Panc1 (cell line): ENCODE data around the gene MOB3A. TPM values are rescaled to one million over a fixed set of nuclear protein-coding genes. Genes with fewer than 3 reads are reported as not detected.

Experiments
- ATAC-seq: fragments of 200-7000 bp; cut with Tn5 transposase; 2 replicates; pipeline ENCODE4 v1.9.1; 2020; ENCODE audit warnings: mild to moderate bottlenecking, moderate library complexity
- BruUV-seq: library from RNA; stranded (reverse); fragments of 400-500 nt; replicated peaks from 2 replicates; lab custom pipeline; 2021; lab: Mats Ljungman, UMichigan
- CTCF ChIA-PET: fragments of 300-600 bp; sonication (Branson Sonifier 250); formaldehyde crosslinking; loops from one replicate; lab custom pipeline; 2022; ENCODE audit warnings: antibody characterized with exemption; lab: Charles Lee
- POLR2A ChIA-PET: fragments of 300-600 bp; sonication (Branson Sonifier 250); formaldehyde crosslinking; loops from one replicate; lab custom pipeline; 2022; ENCODE audit warnings: antibody characterized with exemption; lab: Charles Lee
- DNase-seq: peaks from one replicate; pipeline ENCODE4 v3.0.0-alpha.2; 2010; ENCODE audit warnings: low read depth, low spot score
- H3K27ac ChIP-seq: 2 replicates; pipeline ENCODE4 v1.5.1; 2011; ENCODE audit warnings: mild to moderate bottlenecking, low read length, inconsistent platforms
- H3K27me3 ChIP-seq: fragments of 200-500 bp; sonication (Bioruptor generic); 2 replicates; pipeline ENCODE4 v1.6.0; 2014; ENCODE audit warnings: low read length, inconsistent platforms; ENCODE audit not compliant: control insufficient read depth, insufficient read depth
- H3K36me3 ChIP-seq: fragments of 200-500 bp; sonication (Bioruptor generic); 2 replicates; pipeline ENCODE4 v1.5.1; 2014; ENCODE audit warnings: inconsistent platforms, mild to moderate bottlenecking, low read length, moderate library complexity; ENCODE audit not compliant: control insufficient read depth, insufficient read depth
- H3K4me1 ChIP-seq: 2 replicates; pipeline ENCODE4 v1.5.1; 2011; ENCODE audit warnings: inconsistent platforms, mild to moderate bottlenecking, low read length, moderate library complexity; ENCODE audit not compliant: control insufficient read depth, insufficient read depth
- H3K4me3 ChIP-seq, 2 experiments: 2 replicates each; pipeline ENCODE4 v1.5.1; 2011 to 2012; ENCODE audit warnings: low read depth in 2 of 2, low read length in 2 of 2, mild to moderate bottlenecking in 2 of 2, inconsistent platforms in 1 of 2, moderate library complexity in 1 of 2
- H3K9me3 ChIP-seq: fragments of 200-500 bp; sonication (Bioruptor generic); 2 replicates; pipeline ENCODE4 v1.5.1; 2014; ENCODE audit warnings: low read depth, mild to moderate bottlenecking, inconsistent platforms, low read length, moderate library complexity; ENCODE audit not compliant: control insufficient read depth, insufficient read depth
- CTCF ChIP-seq: fragments of 450-650 bp; IDR thresholded peaks from 2 replicates; pipeline ENCODE4 v1.5.1; 2017; ENCODE audit warnings: mild to moderate bottlenecking
- POLR2AphosphoS5 ChIP-seq: IDR thresholded peaks from 2 replicates; pipeline ENCODE4 v1.6.1; 2012; ENCODE audit warnings: mild to moderate bottlenecking, low read depth, low read length, moderate library complexity
- SIN3A ChIP-seq: IDR thresholded peaks from 2 replicates; pipeline ENCODE4 v1.6.1; 2012; ENCODE audit warnings: low read depth, mild to moderate bottlenecking, low read length, moderate library complexity, borderline replicate concordance; ENCODE audit not compliant: insufficient read depth
- TCF7L2 ChIP-seq: IDR thresholded peaks from 2 replicates; pipeline ENCODE4 v1.6.1; 2011; ENCODE audit warnings: mild to moderate bottlenecking, low read depth, low read length, inconsistent platforms
- in situ Hi-C: cut with HindIII; loops from 2 replicates; pipeline ENCODE4 v1.10.0; 2016; ENCODE audit warnings: low sequenced_read_pairs, low pct_unique_long_range_greater_than_20kb
- intact Hi-C: fragments of 100-400 bp; cut with micrococcal nuclease; formaldehyde crosslinking; loops from one replicate; pipeline ENCODE4 v1.10.0; 2022; ENCODE audit not compliant: unreplicated experiment
- total RNA-seq: library from RNA; stranded (reverse); gene quantifications from one replicate; pipeline ENCODE4 v1.2.1, GENCODE V29; 2021; ENCODE audit not compliant: unreplicated experiment
- TF ChIP-seq, protein P1 (sequence below), 2 experiments: IDR thresholded peaks; 2 replicates each; pipeline ENCODE4 v1.6.1; 2011 to 2012; ENCODE audit warnings: low read depth in 2 of 2, control low read depth in 1 of 2, low read length in 1 of 2, mild to moderate bottlenecking in 1 of 2, moderate library complexity in 1 of 2; ENCODE audit not compliant: insufficient read depth in 1 of 2

The MOB3A gene
- total RNA-seq, 1 experiment from 2014 or later: 36.3 TPM

DNA sequence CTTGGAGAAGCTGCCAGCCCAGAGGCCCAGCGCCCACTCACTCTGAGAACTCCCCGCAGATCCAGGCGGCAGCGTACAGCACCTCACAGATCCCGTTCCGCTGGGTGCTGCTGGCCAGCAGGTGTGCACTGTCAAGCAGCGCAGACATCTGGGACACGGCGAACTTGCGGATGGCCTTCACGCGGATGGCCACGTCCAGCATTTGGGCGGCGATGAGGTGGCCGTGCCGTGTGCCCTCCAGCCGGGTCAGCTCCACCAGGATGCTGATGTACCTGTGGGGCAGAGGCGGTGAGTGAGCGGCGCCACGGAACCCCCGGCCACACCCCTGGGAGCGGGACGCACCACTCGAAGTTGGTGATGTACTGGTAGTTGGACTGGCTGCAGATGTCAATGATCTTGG is 24.7 kb upstream of the MOB3A start:
- H3K27ac ChIP-seq: no peak overlapping the region
- CTCF ChIA-PET: no interaction called here

GRCh38 chr19:2119921-2120785 is 24.0 kb upstream of the MOB3A start:
- DNase-seq: no peak
- in situ Hi-C loops: no loop called here
- no peak overlapping the region for H3K4me3 ChIP-seq
- BruUV-seq: no TSS peak
- intact Hi-C loops: no loop called here
- ChIA-PET POLR2A (no interaction called here), CTCF (no interaction called here)
- no peak for TF ChIP-seq POLR2AphosphoS5
- TF ChIP-seq, protein P1, sequence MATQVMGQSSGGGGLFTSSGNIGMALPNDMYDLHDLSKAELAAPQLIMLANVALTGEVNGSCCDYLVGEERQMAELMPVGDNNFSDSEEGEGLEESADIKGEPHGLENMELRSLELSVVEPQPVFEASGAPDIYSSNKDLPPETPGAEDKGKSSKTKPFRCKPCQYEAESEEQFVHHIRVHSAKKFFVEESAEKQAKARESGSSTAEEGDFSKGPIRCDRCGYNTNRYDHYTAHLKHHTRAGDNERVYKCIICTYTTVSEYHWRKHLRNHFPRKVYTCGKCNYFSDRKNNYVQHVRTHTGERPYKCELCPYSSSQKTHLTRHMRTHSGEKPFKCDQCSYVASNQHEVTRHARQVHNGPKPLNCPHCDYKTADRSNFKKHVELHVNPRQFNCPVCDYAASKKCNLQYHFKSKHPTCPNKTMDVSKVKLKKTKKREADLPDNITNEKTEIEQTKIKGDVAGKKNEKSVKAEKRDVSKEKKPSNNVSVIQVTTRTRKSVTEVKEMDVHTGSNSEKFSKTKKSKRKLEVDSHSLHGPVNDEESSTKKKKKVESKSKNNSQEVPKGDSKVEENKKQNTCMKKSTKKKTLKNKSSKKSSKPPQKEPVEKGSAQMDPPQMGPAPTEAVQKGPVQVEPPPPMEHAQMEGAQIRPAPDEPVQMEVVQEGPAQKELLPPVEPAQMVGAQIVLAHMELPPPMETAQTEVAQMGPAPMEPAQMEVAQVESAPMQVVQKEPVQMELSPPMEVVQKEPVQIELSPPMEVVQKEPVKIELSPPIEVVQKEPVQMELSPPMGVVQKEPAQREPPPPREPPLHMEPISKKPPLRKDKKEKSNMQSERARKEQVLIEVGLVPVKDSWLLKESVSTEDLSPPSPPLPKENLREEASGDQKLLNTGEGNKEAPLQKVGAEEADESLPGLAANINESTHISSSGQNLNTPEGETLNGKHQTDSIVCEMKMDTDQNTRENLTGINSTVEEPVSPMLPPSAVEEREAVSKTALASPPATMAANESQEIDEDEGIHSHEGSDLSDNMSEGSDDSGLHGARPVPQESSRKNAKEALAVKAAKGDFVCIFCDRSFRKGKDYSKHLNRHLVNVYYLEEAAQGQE (IDR thresholded peaks at IDR 0.05; ENCODE audit: insufficient read depth in 1 of 2, low read depth in 2 of 2, low read length in 1 of 2): no peak
- no peak for TF ChIP-seq SIN3A
- peaks cover 2% of the 10 kb centered on the region; the same call in 1 of the 2 replicates for H3K36me3 ChIP-seq
- H3K9me3 ChIP-seq: no peaks in the 10 kb centered on the region
- ATAC-seq: no peak
- H3K27ac ChIP-seq: no peak overlapping the region
- no peaks in the 10 kb centered on the region for H3K27me3 ChIP-seq
- H3K4me1 ChIP-seq: no peaks in the 10 kb centered on the region

More for the DNA sequence above, 24.7 kb upstream of the MOB3A start:
- H3K27me3 ChIP-seq: no peaks in the 10 kb centered on the region
- H3K4me1 ChIP-seq: no peaks in the 10 kb centered on the region
- no TSS peak for BruUV-seq
- H3K9me3 ChIP-seq: no peaks in the 10 kb centered on the region
- intact Hi-C loops: no loop called here
- no peak for DNase-seq
- no peak for TF ChIP-seq TCF7L2
- no peak for TF ChIP-seq CTCF
- TF ChIP-seq, protein P1 (IDR thresholded peaks at IDR 0.05; ENCODE audit: insufficient read depth in 1 of 2, low read depth in 2 of 2, low read length in 1 of 2): no peak
- POLR2A ChIA-PET: no interaction called here
- in situ Hi-C loops: no loop called here
- peaks cover 2% of the 10 kb centered on the region; the same call in 1 of the 2 replicates for H3K36me3 ChIP-seq
- no peak for ATAC-seq
- H3K4me3 ChIP-seq: no peak overlapping the region
